ENCODE results near the gene CACNA1I.

Gene CACNA1I

DNA sequence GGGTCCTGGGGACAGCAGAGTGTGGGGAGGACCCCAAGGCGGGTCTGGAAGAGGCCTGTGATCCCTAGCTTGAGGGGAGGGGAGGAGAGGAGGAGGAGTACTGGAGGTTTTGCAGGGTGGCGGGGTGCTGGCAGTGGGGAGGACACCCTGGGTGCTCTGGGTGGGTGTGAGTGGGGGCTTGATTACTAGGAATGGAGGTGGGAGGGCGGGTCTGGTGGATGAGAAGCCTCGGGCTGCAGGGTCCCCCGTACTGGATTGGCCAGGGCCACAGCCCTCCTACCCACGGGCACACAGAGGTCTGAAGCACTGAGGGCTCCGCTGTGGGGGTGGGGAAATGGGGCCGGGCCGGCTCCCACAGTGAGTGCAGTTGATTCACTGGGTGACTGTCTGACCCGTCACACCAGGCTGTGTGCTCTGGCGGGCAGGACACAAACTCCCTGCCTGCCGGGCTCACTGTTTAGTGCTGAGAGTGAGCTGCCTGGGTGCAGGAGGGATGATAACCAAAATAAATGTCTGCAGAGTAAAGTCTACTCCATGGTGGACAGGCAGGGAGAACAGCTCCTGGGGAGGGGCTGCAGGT, 114.2 kb downstream of the CACNA1I start:
- H3K4me3 ChIP-seq (ENCODE audit: severe bottlenecking): no peak overlapping the region
- no peaks in the 10 kb centered on the region for H3K9me3 ChIP-seq (ENCODE audit: severe bottlenecking)
- no peaks in the 10 kb centered on the region for H3K36me3 ChIP-seq (ENCODE audit: low read depth)
- DNase-seq (ENCODE audit: low spot score): no peak
- TF ChIP-seq, protein P1, sequence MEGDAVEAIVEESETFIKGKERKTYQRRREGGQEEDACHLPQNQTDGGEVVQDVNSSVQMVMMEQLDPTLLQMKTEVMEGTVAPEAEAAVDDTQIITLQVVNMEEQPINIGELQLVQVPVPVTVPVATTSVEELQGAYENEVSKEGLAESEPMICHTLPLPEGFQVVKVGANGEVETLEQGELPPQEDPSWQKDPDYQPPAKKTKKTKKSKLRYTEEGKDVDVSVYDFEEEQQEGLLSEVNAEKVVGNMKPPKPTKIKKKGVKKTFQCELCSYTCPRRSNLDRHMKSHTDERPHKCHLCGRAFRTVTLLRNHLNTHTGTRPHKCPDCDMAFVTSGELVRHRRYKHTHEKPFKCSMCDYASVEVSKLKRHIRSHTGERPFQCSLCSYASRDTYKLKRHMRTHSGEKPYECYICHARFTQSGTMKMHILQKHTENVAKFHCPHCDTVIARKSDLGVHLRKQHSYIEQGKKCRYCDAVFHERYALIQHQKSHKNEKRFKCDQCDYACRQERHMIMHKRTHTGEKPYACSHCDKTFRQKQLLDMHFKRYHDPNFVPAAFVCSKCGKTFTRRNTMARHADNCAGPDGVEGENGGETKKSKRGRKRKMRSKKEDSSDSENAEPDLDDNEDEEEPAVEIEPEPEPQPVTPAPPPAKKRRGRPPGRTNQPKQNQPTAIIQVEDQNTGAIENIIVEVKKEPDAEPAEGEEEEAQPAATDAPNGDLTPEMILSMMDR (IDR thresholded peaks at IDR 0.05; ENCODE audit: poor library complexity, severe bottlenecking): no peak
- no peaks in the 10 kb centered on the region for H3K27me3 ChIP-seq (ENCODE audit: insufficient read depth, poor library complexity, severe bottlenecking)
- no peak overlapping the region for H3K27ac ChIP-seq (ENCODE audit: poor library complexity, severe bottlenecking)
- ATAC-seq (ENCODE audit: low read depth): no peak
- no peaks in the 10 kb centered on the region for H3K4me1 ChIP-seq (ENCODE audit: insufficient read depth, poor library complexity, severe bottlenecking)

DNA sequence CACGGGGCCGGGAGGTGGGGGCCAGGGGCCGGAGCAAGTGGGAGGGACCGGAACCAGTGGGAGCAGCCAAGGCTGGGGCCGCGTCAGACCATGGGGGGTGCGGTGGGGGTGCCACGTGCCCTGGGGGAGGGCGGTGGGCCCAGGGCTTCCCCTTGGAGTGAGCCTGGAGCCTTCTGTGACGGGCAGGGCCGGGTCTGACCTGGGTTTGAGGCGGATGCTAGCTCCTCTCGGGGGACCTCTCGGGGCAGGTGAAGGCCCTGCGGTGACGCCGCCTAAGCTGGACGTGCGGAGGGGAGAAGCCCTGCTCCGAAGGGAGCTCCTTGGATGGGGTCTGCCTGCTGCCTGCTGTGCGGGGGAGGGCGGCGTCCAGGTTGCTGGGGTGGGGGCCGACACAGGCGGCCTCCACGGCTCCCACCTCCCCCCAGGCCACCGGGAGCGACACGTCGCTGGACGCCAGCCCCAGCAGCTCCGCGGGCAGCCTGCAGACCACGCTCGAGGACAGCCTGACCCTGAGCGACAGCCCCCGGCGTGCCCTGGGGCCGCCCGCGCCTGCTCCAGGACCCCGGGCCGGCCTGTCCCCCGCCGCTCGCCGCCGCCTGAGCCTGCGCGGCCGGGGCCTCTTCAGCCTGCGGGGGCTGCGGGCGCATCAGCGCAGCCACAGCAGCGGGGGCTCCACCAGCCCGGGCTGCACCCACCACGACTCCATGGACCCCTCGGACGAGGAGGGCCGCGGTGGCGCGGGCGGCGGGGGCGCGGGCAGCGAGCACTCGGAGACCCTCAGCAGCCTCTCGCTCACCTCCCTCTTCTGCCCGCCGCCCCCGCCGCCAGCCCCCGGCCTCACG, 115.0 kb downstream of the CACNA1I start:
- TF ChIP-seq, protein P1 (IDR thresholded peaks at IDR 0.05; ENCODE audit: poor library complexity, severe bottlenecking): no peak
- Histone ChIP-seq H3K27ac (ENCODE audit: poor library complexity, severe bottlenecking) (no peak overlapping the region), H3K4me1 (ENCODE audit: insufficient read depth, poor library complexity, severe bottlenecking) (no peaks in the 10 kb centered on the region), H3K9me3 (ENCODE audit: severe bottlenecking) (no peaks in the 10 kb centered on the region), H3K4me3 (ENCODE audit: severe bottlenecking) (no peak overlapping the region), H3K27me3 (ENCODE audit: insufficient read depth, poor library complexity, severe bottlenecking) (peaks cover 3% of the 10 kb centered on the region), H3K36me3 (ENCODE audit: low read depth) (no peaks in the 10 kb centered on the region)
- ATAC-seq (ENCODE audit: low read depth) (no peak), DNase-seq (ENCODE audit: low spot score) (no peak)

DNA sequence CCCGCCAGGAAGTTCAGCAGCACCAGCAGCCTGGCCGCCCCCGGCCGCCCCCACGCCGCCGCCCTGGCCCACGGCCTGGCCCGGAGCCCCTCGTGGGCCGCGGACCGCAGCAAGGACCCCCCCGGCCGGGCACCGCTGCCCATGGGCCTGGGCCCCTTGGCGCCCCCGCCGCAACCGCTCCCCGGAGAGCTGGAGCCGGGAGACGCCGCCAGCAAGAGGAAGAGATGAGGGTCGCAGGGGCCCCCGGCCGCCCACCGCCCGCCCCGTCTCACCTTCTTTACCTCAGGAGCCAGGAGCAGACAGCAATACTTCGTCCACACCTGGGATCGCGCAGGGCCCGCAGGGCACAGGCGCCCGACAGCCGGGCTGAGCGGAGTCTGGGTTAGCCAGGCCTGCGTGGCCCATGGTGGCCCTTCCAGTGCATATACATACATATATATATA, 115.6 kb downstream of the CACNA1I start:
- H3K9me3 ChIP-seq (ENCODE audit: severe bottlenecking): no peaks in the 10 kb centered on the region
- no peaks in the 10 kb centered on the region for H3K36me3 ChIP-seq (ENCODE audit: low read depth)
- TF ChIP-seq, protein P1 (IDR thresholded peaks at IDR 0.05; ENCODE audit: poor library complexity, severe bottlenecking): no peak
- H3K4me3 ChIP-seq (ENCODE audit: severe bottlenecking): no peak overlapping the region
- ATAC-seq (ENCODE audit: low read depth) (no peak), DNase-seq (ENCODE audit: low spot score) (no peak)
- no peak overlapping the region for H3K27ac ChIP-seq (ENCODE audit: poor library complexity, severe bottlenecking)
- peaks cover 10% of the 10 kb centered on the region for H3K27me3 ChIP-seq (ENCODE audit: insufficient read depth, poor library complexity, severe bottlenecking)
- no peaks in the 10 kb centered on the region for H3K4me1 ChIP-seq (ENCODE audit: insufficient read depth, poor library complexity, severe bottlenecking)

DNA sequence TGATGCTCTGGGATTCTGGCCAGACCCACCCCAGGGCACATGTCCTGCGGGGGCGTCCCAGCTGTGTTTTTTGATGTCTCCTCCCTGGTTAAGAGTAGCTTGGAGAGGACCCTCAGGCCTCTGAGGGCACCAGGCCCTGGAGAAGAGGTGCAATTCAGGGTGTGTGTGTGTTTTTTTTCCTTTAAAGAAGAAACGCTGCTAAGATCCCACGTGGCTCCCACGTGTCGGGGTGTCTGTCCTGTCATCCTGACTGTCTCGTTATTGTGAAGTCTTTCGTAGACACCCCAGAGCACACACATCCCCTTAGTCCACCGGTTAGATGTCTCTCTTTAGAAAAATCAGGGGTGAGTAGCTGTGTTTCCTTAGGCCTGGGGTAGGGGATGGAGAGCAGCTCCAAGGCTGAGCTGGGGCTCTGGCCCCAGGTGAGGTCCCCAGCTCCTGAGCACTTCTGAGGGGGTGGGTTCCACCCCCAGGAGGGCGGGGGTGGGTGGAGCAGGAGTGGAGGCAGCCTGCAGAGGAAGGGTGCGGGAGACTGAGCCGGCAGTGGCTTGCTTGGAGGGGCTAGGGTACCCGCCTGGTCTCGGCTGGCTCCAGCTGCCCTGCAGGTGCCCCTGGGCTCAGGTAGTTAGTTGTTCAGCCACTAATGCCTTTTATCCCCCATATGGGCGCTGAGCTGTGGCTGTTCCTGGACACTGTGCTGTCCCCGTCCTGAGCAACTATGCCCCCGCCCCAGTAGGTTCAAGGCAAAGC, 116.4 kb downstream of the CACNA1I start:
- ATAC-seq (ENCODE audit: low read depth): no peak
- TF ChIP-seq, protein P1 (IDR thresholded peaks at IDR 0.05; ENCODE audit: poor library complexity, severe bottlenecking): no peak
- Histone ChIP-seq H3K4me1 (ENCODE audit: insufficient read depth, poor library complexity, severe bottlenecking) (no peaks in the 10 kb centered on the region), H3K4me3 (ENCODE audit: severe bottlenecking) (no peak overlapping the region), H3K27me3 (ENCODE audit: insufficient read depth, poor library complexity, severe bottlenecking) (peaks cover 16% of the 10 kb centered on the region), H3K9me3 (ENCODE audit: severe bottlenecking) (no peaks in the 10 kb centered on the region), H3K36me3 (ENCODE audit: low read depth) (no peaks in the 10 kb centered on the region), H3K27ac (ENCODE audit: poor library complexity, severe bottlenecking) (no peak overlapping the region)
- no peak for DNase-seq (ENCODE audit: low spot score)

Data from RWPE2 (cell line).